Measurements from ENCODE around the gene GOLGA8M.
"Not testable (repeated sequence)": the region's sequence is repeated elsewhere in the genome, so short reads cannot be mapped to it uniquely, and the experiment has no call there.

GRCh38 chr15:28728061-28728460 lies 15.8 kb upstream of the GOLGA8M start:
- TF ChIP-seq CTCF (IDR thresholded peaks at IDR 0.05; ENCODE audit: low read depth, low read length, poor library complexity, severe bottlenecking); EZH2phosphoT487 (IDR thresholded peaks at IDR 0.05; ENCODE audit: borderline replicate concordance, low read length): not testable (repeated sequence)
